Panc1 (cell line): ENCODE results near the gene ADAMTS4. TPM values are rescaled to one million over a fixed set of nuclear protein-coding genes. Genes with fewer than 3 reads are reported as not detected.

Experiments
- ATAC-seq: fragments of 200-7000 bp; cut with Tn5 transposase; 2 replicates; pipeline ENCODE4 v1.9.1; 2020; ENCODE audit warnings: mild to moderate bottlenecking, moderate library complexity
- BruUV-seq: library from RNA; stranded (reverse); fragments of 400-500 nt; replicated peaks from 2 replicates; lab custom pipeline; 2021; lab: Mats Ljungman, UMichigan
- CTCF ChIA-PET: fragments of 300-600 bp; sonication (Branson Sonifier 250); formaldehyde crosslinking; loops from one replicate; lab custom pipeline; 2022; ENCODE audit warnings: antibody characterized with exemption; lab: Charles Lee
- POLR2A ChIA-PET: fragments of 300-600 bp; sonication (Branson Sonifier 250); formaldehyde crosslinking; loops from one replicate; lab custom pipeline; 2022; ENCODE audit warnings: antibody characterized with exemption; lab: Charles Lee
- DNase-seq: peaks from one replicate; pipeline ENCODE4 v3.0.0-alpha.2; 2010; ENCODE audit warnings: low read depth, low spot score
- H3K27ac ChIP-seq: 2 replicates; pipeline ENCODE4 v1.5.1; 2011; ENCODE audit warnings: mild to moderate bottlenecking, low read length, inconsistent platforms
- H3K27me3 ChIP-seq: fragments of 200-500 bp; sonication (Bioruptor generic); 2 replicates; pipeline ENCODE4 v1.6.0; 2014; ENCODE audit warnings: low read length, inconsistent platforms; ENCODE audit not compliant: control insufficient read depth, insufficient read depth
- H3K36me3 ChIP-seq: fragments of 200-500 bp; sonication (Bioruptor generic); 2 replicates; pipeline ENCODE4 v1.5.1; 2014; ENCODE audit warnings: inconsistent platforms, mild to moderate bottlenecking, low read length, moderate library complexity; ENCODE audit not compliant: control insufficient read depth, insufficient read depth
- H3K4me1 ChIP-seq: 2 replicates; pipeline ENCODE4 v1.5.1; 2011; ENCODE audit warnings: inconsistent platforms, mild to moderate bottlenecking, low read length, moderate library complexity; ENCODE audit not compliant: control insufficient read depth, insufficient read depth
- H3K4me3 ChIP-seq, 2 experiments: 2 replicates each; pipeline ENCODE4 v1.5.1; 2011 to 2012; ENCODE audit warnings: low read depth in 2 of 2, low read length in 2 of 2, mild to moderate bottlenecking in 2 of 2, inconsistent platforms in 1 of 2, moderate library complexity in 1 of 2
- H3K9me3 ChIP-seq: fragments of 200-500 bp; sonication (Bioruptor generic); 2 replicates; pipeline ENCODE4 v1.5.1; 2014; ENCODE audit warnings: low read depth, mild to moderate bottlenecking, inconsistent platforms, low read length, moderate library complexity; ENCODE audit not compliant: control insufficient read depth, insufficient read depth
- POLR2AphosphoS5 ChIP-seq: IDR thresholded peaks from 2 replicates; pipeline ENCODE4 v1.6.1; 2012; ENCODE audit warnings: mild to moderate bottlenecking, low read depth, low read length, moderate library complexity
- SIN3A ChIP-seq: IDR thresholded peaks from 2 replicates; pipeline ENCODE4 v1.6.1; 2012; ENCODE audit warnings: low read depth, mild to moderate bottlenecking, low read length, moderate library complexity, borderline replicate concordance; ENCODE audit not compliant: insufficient read depth
- TCF7L2 ChIP-seq: IDR thresholded peaks from 2 replicates; pipeline ENCODE4 v1.6.1; 2011; ENCODE audit warnings: mild to moderate bottlenecking, low read depth, low read length, inconsistent platforms
- in situ Hi-C: cut with HindIII; loops from 2 replicates; pipeline ENCODE4 v1.10.0; 2016; ENCODE audit warnings: low sequenced_read_pairs, low pct_unique_long_range_greater_than_20kb
- intact Hi-C: fragments of 100-400 bp; cut with micrococcal nuclease; formaldehyde crosslinking; loops from one replicate; pipeline ENCODE4 v1.10.0; 2022; ENCODE audit not compliant: unreplicated experiment
- microRNA-seq: library from miRNA; unstranded; fragments of <30 nt; microRNA quantifications from one replicate; pipeline ENCODE4 v1.1.0, GENCODE V29; 2020; ENCODE audit not compliant: unreplicated experiment
- total RNA-seq: library from RNA; stranded (reverse); gene quantifications from one replicate; pipeline ENCODE4 v1.2.1, GENCODE V29; 2021; ENCODE audit not compliant: unreplicated experiment
- TF ChIP-seq, protein P1 (sequence below), 2 experiments: IDR thresholded peaks; 2 replicates each; pipeline ENCODE4 v1.6.1; 2011 to 2012; ENCODE audit warnings: low read depth in 2 of 2, control low read depth in 1 of 2, low read length in 1 of 2, mild to moderate bottlenecking in 1 of 2, moderate library complexity in 1 of 2; ENCODE audit not compliant: insufficient read depth in 1 of 2
- TF ChIP-seq, protein P2 (sequence below): fragments of 450-650 bp; IDR thresholded peaks from 2 replicates; pipeline ENCODE4 v1.5.1; 2017; ENCODE audit warnings: mild to moderate bottlenecking

Gene ADAMTS4
- total RNA-seq, 1 experiment from 2014 or later: 0.26 TPM

DNA sequence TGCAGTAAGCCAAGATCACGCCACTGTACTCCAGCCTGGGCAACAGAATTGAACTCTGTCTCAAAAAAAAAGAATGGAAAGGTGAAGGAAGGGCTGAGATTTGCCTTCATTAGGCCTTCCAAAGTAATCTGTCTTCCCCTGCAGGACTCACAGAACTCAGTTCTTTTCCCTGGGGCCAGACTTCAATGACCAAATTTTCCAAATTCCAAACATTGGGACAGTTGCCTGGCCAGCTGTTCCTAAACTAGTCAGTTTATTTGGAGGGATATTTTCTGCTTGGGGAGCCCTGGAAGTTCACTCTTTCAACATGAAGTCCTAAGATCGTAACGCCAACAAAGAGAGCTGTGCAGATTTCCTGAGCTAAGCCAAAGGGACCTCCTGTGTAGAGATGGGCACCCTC is 61.0 kb downstream of the ADAMTS4 start:
- no peak for ATAC-seq
- Histone ChIP-seq H3K4me1 (no peaks in the 10 kb centered on the region), H3K27ac (no peak overlapping the region), H3K36me3 (no peaks in the 10 kb centered on the region; the same call in 1 of the 2 replicates), H3K9me3 (no peaks in the 10 kb centered on the region), H3K27me3 (no peaks in the 10 kb centered on the region), H3K4me3 (no peak overlapping the region)
- in situ Hi-C loops: no loop called here
- CTCF ChIA-PET: no interaction called here
- BruUV-seq: no TSS peak
- POLR2A ChIA-PET: interaction anchor here (0.9 kb wide), 1 partner anchor 21 kb away, joined by 7 read pairs; the partner anchor contains the start of genes NIT1 and PFDN2
- DNase-seq: no peak
- TF ChIP-seq TCF7L2: no peak
- TF ChIP-seq, protein P1, sequence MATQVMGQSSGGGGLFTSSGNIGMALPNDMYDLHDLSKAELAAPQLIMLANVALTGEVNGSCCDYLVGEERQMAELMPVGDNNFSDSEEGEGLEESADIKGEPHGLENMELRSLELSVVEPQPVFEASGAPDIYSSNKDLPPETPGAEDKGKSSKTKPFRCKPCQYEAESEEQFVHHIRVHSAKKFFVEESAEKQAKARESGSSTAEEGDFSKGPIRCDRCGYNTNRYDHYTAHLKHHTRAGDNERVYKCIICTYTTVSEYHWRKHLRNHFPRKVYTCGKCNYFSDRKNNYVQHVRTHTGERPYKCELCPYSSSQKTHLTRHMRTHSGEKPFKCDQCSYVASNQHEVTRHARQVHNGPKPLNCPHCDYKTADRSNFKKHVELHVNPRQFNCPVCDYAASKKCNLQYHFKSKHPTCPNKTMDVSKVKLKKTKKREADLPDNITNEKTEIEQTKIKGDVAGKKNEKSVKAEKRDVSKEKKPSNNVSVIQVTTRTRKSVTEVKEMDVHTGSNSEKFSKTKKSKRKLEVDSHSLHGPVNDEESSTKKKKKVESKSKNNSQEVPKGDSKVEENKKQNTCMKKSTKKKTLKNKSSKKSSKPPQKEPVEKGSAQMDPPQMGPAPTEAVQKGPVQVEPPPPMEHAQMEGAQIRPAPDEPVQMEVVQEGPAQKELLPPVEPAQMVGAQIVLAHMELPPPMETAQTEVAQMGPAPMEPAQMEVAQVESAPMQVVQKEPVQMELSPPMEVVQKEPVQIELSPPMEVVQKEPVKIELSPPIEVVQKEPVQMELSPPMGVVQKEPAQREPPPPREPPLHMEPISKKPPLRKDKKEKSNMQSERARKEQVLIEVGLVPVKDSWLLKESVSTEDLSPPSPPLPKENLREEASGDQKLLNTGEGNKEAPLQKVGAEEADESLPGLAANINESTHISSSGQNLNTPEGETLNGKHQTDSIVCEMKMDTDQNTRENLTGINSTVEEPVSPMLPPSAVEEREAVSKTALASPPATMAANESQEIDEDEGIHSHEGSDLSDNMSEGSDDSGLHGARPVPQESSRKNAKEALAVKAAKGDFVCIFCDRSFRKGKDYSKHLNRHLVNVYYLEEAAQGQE (IDR thresholded peaks at IDR 0.05; ENCODE audit: insufficient read depth in 1 of 2, low read depth in 2 of 2, low read length in 1 of 2): no peak
- TF ChIP-seq SIN3A: no peak
- TF ChIP-seq POLR2AphosphoS5: no peak
- TF ChIP-seq, protein P2, sequence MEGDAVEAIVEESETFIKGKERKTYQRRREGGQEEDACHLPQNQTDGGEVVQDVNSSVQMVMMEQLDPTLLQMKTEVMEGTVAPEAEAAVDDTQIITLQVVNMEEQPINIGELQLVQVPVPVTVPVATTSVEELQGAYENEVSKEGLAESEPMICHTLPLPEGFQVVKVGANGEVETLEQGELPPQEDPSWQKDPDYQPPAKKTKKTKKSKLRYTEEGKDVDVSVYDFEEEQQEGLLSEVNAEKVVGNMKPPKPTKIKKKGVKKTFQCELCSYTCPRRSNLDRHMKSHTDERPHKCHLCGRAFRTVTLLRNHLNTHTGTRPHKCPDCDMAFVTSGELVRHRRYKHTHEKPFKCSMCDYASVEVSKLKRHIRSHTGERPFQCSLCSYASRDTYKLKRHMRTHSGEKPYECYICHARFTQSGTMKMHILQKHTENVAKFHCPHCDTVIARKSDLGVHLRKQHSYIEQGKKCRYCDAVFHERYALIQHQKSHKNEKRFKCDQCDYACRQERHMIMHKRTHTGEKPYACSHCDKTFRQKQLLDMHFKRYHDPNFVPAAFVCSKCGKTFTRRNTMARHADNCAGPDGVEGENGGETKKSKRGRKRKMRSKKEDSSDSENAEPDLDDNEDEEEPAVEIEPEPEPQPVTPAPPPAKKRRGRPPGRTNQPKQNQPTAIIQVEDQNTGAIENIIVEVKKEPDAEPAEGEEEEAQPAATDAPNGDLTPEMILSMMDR: no peak
- intact Hi-C loops: no loop called here

Small RNAs within 50 kb of the gene (microRNA-seq; reads per million reads assigned to microRNA genes)
- not detected for gene MIR5187

Other genes starting within 250 kb of the ADAMTS4 start
- gene ITLN2, start 244.2 kb downstream of the ADAMTS4 start, total RNA-seq: not detected
- 63.0 TPM for gene F11R, start 177.9 kb downstream of the ADAMTS4 start, total RNA-seq
- gene TSTD1, start 160.1 kb downstream of the ADAMTS4 start, total RNA-seq: 20.1 TPM
- 57.7 TPM for gene USF1, start 153.1 kb downstream of the ADAMTS4 start, total RNA-seq
- gene ARHGAP30, start 129.2 kb downstream of the ADAMTS4 start, total RNA-seq: 0.36 TPM
- gene NECTIN4, start 109.5 kb downstream of the ADAMTS4 start, total RNA-seq: not detected
- 7.6 TPM for gene KLHDC9, start 100.7 kb downstream of the ADAMTS4 start, total RNA-seq
- 98.6 TPM for gene PFDN2, start 81.0 kb downstream of the ADAMTS4 start, total RNA-seq
- gene NIT1, start 80.9 kb downstream of the ADAMTS4 start, total RNA-seq: 31.3 TPM
- 42.5 TPM for gene DEDD, start 66.4 kb downstream of the ADAMTS4 start, total RNA-seq
- 127 TPM for gene UFC1, start 45.1 kb downstream of the ADAMTS4 start, total RNA-seq
- gene USP21, start 39.6 kb downstream of the ADAMTS4 start, total RNA-seq: 41.9 TPM
- gene PPOX, start 32.6 kb downstream of the ADAMTS4 start, total RNA-seq: 20.6 TPM
- 28.6 TPM for gene B4GALT3, start 21.5 kb downstream of the ADAMTS4 start, total RNA-seq
- 94.9 TPM for gene NDUFS2, start 3.3 kb upstream of the ADAMTS4 start, total RNA-seq
- gene FCER1G, start 16.2 kb upstream of the ADAMTS4 start, total RNA-seq: 0.77 TPM
- 1.4 TPM for gene APOA2, start 24.6 kb upstream of the ADAMTS4 start, total RNA-seq
- gene TOMM40L, start 27.0 kb upstream of the ADAMTS4 start, total RNA-seq: 9.2 TPM
- gene NR1I3, start 39.1 kb upstream of the ADAMTS4 start, total RNA-seq: not detected
- not detected for gene PCP4L1, start 59.7 kb upstream of the ADAMTS4 start, total RNA-seq
- not detected for gene MPZ, start 110.9 kb upstream of the ADAMTS4 start, total RNA-seq
- gene SDHC, start 115.3 kb upstream of the ADAMTS4 start, total RNA-seq: 221 TPM
- not detected for gene CFAP126, start 168.8 kb upstream of the ADAMTS4 start, total RNA-seq